NCI-H2196 treated with DMSO at 0.1 percent for 48 hours (cell line): ENCODE results near the gene ARHGAP24.

Experiments
- DNase-seq: peaks from one replicate; lab custom pipeline; 2025; ENCODE audit not compliant: unreplicated experiment; lab: John Stamatoyannopoulos, UW

The ARHGAP24 gene

GRCh38 chr4:86044593-86044985, 569.6 kb downstream of the ARHGAP24 start:
- DNase-seq, result no peak

GRCh38 chr4:86048426-86048825, 573.5 kb downstream of the ARHGAP24 start:
- DNase-seq, result no peak

GRCh38 chr4:86050496-86050895, 575.5 kb downstream of the ARHGAP24 start:
- no peak for DNase-seq
